HG02623 (cell line): ENCODE measurements around the gene CSH1.
"Not testable (repeated sequence)": the region's sequence is repeated elsewhere in the genome, so short reads cannot be mapped to it uniquely, and the experiment has no call there.

Source experiments
- ATAC-seq: cut with Tn5 transposase; IDR thresholded peaks from one replicate; pipeline ENCODE4 v1.9.1; 2021; ENCODE audit warnings: moderate library complexity; ENCODE audit not compliant: unreplicated experiment

Gene CSH1

DNA sequence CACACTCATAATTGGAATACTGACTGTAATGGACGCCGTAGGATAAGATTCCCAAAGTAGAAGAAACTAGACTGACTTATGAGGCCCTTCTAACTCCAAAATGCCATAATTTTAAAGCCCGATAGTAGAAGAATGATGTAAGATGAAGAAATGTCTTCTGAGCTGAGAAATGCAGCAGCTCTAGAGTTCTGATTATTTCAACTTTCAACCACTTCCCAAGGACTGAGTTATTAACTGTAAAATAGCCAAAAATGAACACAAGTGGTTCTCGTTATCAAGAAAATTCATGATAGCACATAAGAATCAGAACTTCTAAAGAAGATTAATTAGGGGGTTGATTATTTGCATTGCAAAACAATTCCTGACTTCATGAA, 26.1 kb downstream of the CSH1 start:
- not testable (repeated sequence) for ATAC-seq

DNA sequence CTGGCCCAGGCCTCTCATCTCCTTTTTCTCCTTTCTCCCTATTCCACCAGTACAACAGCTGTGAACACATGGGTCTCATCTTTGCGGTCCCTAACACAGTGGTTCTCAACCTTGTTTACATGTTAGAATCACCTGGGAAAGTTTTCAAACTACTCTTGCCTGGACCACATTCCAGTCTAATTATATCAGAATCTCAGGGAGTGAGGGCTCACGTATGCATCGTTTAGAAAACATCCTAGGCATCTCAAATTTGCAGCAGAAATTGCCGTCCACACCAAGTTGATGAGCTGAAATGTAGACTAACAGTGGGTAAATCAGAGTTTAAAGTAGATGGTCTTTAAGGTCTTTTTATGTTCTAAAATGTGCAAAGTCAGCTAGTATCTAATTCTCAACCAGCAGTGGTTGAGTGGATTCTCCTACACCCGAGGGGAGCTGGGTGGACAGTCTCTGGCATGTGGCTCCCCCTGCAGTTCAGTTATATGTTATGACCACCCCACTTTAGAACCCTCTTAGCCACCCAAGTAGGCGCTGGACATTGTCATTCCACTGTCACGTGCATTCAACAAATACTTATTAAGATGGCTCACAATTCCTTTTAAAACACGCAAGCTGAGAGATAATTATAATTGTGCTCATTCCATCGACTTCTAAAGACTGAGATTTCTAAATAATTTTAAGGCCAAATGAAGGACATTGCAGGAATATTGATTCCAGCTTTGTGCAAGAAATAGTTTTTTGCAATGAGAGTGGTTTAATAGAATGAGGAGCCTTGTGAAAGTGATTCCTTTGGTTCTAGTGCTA, 26.7 kb downstream of the CSH1 start:
- not testable (repeated sequence) for ATAC-seq

DNA sequence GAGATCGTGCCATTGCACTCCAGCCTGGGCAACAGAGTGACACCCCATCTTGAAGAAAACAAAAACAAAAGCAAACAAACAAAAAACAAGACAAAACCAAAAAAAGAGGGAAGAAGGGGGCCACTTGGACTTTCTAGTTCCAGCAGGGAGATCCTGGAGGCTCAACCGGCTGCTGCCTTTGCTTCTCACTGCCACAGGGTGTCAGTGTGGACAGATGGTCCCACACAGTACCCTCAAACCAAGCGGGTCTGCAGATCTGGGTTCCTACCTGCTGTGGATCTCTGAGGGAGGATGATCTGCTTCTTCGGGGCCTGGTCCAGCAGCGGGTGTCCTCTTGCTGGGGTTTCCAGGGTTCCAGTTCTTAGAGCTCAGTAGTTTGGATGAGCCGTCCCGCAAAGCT, 29.7 kb downstream of the CSH1 start:
- not testable (repeated sequence) for ATAC-seq

DNA sequence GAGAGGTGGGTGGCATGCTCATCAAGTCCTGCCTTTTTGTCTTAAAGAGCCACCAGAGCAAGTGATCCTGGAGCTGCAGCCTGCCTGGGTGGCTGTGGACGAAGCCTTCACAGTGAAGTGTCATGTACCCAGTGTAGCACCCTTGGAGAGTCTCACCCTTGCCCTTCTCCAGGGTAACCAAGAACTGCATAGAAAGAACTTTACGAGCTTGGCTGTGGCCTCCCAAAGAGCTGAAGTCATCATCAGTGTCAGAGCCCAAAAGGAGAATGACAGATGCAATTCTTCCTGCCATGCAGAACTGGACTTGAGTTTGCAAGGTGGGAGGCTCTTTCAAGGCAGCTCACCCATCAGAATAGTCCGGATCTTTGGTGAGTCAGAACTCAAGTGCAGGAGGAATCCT, 37.1 kb downstream of the CSH1 start:
- ATAC-seq, result no peak

DNA sequence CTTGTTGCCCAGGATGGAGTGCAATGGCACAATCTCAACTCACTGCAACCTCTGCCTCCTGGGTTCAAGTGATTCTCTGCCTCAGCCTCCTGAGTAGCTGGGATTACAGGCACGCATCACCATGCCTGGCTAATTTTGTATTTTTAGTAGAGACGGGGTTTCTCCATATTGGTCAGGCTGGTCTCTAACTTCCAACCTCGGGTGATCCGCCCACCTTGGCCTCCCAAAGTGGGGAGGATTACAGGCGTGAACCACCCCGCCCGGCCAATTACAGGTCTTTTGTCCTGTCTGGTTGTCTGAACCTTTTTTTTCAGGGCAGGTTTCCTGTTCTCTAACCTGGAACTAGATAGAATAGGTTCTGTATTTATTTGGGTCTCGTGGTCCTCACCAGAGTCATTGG, 39.9 kb downstream of the CSH1 start:
- not testable (repeated sequence) for ATAC-seq

DNA sequence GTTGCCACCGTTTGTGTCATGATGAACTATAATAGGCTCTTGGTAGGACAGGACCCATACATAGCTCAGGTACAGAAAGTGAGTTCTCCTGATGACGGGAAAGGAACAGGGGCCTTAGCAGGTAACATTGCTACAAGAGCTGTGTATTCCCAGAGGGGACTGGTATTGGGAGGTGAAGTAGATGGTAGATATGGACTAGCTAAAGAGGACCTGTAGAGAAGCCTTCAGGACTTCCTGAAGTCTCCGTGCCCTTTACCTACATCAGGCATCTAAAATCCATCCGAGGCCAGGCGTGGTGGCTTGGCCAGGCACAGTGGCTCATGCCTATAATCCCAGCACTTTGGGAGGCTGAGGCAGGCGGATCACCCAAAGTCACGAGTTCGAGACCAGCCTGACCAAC, 41.2 kb downstream of the CSH1 start:
- no peak for ATAC-seq

DNA sequence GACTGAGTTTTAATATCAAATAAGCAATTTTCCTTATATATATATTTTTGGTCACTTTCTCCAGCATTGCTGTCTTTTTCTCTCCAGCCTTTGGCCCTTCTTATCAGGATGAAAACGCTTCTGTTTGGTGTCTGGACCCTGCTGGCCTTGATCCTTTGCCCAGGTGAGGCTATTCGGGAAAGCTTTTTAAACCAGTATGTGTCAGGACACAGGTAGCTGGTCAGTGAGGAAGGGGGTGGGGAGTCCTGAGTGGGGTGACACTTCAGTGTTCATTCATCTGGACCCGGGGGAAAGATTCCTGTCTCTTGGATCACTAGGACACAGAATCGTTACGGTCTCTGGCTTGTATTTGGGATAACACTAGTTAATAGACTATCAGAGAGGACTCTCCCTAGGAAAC, 41.7 kb downstream of the CSH1 start:
- no peak for ATAC-seq

DNA sequence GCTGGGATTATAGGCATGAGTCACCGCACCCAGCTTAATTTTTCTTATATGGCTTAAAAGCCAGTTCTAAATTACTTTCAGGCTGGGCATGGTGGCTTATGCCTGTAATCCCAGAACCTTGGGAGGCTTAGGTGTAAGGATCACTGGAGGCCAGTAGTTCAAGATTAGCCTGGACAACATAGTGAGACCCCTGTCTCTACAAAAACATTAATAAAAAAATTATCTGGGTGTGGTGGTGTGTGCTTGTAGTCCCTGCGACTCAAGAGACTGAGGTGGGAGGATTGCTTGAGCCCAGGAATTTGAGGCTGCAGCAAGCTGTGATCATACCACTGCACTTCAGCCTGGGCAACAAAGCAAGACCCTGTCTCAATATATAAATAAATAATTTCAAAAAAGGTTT, 43.1 kb downstream of the CSH1 start:
- ATAC-seq, result no peak

DNA sequence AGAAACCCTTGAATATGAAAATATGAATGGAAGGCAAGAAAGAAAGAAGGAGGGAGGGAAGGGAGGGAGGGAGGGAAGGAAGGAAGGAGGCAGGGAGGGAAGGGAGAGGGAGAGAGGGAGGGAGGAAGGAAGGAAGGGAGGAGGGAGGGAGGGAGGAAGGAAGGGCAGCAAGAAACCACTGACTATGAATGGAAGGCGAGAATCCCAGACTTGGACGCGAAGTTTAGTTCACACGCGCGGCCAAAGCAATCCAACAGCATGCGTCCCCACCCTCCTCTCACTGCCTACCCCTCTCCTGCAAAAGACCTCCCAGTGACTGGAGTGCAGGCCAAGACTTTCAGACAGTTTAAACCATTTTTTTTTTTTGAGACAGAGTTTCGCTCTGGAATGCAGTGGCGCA, 46.0 kb downstream of the CSH1 start:
- no peak for ATAC-seq

DNA sequence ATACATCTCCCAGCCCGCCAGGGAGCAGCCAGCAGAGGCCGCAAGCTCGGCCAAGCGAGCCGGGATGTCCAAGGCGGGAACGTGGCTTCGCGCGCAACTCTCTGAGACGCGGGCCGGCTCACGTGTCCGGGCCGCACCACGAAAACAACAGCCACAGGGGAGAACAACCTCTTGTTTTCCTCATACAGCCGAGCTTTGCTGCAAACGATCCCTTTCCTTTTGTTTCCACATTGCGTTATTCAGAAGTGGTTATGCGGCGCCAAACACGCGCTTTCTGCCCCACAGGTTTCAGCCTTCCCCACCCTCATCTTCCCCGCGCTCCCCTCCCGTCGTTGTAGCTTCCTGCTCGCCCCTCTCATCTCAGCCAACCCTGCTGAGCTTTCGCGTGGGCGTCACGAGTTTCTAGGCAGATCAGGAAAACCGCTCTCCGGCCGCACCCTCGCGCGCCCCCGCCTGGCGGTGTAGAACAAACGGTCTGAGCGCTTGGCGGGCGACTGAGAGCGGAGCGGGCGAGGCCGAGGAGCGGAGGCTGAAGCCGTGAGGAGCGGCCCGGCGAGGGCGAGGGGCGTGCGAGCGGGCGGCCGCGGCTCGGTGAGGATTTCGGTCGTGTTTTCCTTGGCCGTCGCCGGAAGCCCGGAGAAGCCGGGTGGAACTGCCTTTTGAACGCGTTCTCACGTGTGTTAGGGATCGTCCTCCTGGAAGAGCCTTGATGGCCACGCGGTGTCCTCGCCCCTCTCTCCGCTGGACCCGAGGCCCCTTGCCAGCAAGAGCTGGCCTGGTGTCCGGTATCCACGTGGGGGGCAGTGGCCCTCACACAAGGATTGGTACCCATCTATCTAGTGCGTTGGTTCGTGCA, 47.3 kb downstream of the CSH1 start:
- ATAC-seq, result peak; percentile 85

DNA sequence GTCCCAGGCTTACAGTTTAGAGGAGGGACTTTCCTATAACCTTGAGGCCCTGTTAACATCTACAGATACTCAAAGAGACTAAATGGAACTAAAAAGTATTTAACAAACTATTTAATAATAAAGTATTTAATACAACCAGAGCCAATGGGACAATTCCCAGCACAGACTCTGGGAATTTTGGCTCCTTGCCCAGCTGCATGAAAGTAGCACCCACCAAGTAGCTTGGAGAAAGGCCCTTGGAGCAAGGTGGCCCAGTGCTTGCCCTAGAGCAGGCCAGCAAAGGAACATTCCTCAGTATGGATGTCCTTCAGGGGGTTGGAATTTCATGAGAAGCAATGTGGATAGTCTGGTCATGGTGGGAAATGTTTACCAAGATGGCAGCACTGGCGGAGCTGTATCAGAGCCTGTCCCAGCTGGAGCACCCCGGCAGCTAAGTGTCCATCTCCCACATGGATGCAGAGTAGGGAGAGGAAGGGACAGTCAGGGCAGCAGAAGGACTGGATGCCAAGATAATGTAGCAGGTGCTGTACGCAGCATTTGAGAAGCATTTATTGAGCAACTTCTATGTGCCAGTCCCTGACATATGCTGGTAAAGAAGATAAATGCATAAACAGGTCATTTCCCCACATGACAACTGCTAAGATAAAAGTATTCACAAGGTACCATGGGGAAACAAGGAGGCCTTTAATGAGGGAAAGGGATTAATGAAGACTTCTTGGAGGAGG, 48.7 kb downstream of the CSH1 start:
- no peak for ATAC-seq

DNA sequence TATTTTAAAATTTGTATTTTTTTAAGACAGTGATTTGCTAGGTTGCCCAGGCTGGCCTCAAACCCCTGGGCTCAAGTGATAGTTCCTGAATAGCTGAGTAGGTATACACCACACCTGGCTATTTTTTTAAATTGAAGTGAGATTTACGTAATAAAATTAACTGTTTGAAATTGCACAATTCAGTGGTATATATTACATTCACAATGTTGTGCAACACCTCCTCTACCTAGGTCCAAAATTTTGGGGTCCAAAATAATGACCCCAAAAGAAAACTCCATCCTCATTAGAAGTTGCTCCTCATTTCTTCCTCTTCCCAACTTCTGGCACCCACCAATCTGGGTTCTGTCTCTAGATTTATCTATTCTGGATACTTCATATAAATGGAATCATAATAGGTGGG, 50.9 kb downstream of the CSH1 start:
- no peak for ATAC-seq
